Measurements from ENCODE around the gene FZD8. TPM values are rescaled to one million over a fixed set of nuclear protein-coding genes. Genes with fewer than 3 reads are reported as not detected.

Gene FZD8
- total RNA-seq, 2 donors from 2014 or later = 13.9 to 25.5 TPM

DNA sequence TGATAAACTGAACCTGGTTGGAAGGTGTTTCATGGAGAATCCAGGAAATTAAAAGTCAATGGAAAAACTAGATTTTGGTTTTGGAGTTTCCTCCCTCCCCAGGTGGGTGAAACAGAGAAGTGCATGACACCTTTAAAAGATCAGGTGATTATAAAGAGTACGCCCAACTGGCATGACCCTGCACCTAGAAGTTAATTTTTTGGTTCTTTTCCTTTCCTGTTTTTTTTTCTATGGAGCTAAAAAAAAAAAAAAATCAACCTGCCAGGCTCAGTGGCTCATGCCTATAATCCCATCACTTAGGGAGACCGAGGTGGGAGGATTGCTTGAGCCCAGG, 29.0 kb downstream of the FZD8 start:
- intact Hi-C loops (cut with DNase I, micrococcal nuclease) = no loop called here
- no peak for ATAC-seq
- DNase-seq = no peak

DNA sequence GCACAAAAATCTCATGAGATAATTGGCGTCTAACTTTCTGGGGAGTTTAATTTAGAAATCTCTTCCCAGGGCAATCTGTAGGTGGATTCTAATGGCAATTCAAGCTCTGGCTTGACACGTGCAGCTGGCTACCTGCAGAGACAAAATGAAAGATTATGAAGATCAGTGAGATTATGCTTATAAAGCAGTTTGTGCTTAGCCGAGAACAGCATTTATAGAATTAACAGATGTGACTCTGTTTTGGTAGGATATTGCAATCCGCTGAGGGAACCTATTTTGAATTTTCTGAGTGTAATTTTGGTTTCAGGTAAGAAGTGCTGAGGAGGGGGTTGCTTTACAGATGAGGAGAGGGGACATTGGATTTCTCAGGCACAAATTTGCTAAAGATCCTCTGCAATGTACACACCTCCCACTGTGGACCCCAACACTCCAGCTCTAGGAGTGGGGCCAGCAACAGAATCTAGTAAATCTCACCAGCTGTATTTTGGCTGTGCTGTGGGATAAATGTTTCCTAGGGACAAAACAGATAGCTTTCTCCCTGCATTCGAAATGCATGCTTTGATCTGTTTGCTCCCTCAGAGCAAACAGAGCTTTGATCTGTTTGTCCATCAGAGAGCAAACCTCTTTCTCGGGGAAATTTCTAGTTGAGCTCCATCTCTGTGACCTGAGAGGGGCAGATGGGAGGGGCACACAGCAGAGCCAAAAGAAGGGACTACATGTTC, 29.6 kb downstream of the FZD8 start:
- no peak for DNase-seq
- intact Hi-C loops (cut with DNase I, micrococcal nuclease) = no loop called here

DNA sequence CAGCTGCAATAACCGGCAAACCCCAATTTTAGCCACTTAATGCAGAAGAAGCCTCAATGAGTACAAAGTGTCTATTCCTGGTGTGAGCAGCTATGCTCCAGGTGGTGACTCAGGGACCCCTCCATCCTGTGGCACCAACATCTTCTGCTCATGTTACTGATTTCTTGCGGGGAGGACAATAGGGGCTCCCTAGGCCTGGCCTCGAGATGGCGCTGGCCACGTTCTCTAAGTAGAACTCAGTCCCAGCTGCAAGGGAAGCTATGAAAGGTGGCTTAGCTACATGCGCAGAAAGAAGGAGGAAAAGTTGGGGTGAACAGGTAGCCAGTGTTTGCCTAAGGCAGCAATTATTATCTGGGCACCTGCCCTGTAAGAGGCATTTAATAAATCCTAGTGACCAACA, 30.3 kb downstream of the FZD8 start:
- intact Hi-C loops (cut with DNase I, micrococcal nuclease) = no loop called here
- ATAC-seq = no peak
- DNase-seq = no peak

More for the DNA sequence above, 29.6 kb downstream of the FZD8 start:
- no peak for ATAC-seq

DNA sequence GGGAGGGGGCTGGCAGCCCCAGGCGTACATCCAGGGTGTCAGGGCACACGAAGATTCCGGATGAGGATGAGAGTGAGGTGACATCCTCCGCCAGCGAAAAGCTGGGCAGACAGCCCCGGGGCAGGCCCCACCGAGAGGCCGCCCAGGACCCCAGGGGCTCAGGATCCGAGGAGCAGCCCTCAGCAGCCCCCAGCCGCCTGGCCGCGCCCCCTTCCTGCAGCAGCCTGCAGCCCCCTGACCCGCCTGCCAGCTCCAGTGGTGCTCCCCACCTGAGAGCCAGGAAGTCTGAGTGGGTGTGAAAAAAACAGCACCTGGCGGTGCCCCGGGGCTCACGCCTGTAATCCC, 33.8 kb downstream of the FZD8 start:
- intact Hi-C loops (cut with DNase I, micrococcal nuclease) = no loop called here

DNA sequence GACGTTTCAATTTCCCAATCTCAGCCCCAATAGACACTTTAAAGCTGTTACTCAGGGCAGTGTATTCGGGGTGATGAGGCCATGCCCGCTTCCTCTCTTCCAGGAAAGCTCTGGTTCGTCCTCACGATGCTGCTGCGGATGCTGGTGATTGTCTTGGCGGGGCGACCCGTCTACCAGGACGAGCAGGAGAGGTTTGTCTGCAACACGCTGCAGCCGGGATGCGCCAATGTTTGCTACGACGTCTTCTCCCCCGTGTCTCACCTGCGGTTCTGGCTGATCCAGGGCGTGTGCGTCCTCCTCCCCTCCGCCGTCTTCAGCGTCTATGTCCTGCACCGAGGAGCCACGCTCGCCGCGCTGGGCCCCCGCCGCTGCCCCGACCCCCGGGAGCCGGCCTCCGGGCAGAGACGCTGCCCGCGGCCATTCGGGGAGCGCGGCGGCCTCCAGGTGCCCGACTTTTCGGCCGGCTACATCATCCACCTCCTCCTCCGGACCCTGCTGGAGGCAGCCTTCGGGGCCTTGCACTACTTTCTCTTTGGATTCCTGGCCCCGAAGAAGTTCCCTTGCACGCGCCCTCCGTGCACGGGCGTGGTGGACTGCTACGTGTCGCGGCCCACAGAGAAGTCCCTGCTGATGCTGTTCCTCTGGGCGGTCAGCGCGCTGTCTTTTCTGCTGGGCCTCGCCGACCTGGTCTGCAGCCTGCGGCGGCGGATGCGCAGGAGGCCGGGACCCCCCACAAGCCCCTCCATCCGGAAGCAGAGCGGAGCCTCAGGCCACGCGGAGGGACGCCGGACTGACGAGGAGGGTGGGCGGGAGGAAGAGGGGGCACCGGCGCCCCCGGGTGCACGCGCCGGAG, 34.4 kb downstream of the FZD8 start:
- ATAC-seq (no peak), DNase-seq (no peak)
- intact Hi-C loops (cut with DNase I, micrococcal nuclease) = no loop called here

More for the DNA sequence above, 33.8 kb downstream of the FZD8 start:
- ATAC-seq = no peak
- no peak for DNase-seq

DNA sequence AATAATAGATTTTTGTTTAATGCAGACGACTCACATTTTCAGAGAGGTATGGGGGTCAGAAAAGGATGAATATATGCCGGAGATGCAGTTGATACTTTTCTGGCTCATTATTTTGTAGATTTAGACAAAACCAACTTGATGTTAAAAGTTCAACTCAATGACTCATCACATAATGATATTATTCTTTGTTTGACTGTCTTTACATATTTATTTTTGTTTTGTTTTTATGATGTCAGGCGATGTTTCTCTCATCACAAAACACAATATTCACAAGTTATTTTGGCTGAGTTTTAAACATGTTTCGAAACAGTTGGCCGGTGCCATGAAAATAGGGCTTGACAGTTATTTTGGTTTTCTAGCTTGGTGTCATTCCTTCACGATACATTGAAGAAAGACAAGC, 35.7 kb downstream of the FZD8 start:
- ATAC-seq = no peak
- intact Hi-C loops (cut with DNase I, micrococcal nuclease) = no loop called here

DNA sequence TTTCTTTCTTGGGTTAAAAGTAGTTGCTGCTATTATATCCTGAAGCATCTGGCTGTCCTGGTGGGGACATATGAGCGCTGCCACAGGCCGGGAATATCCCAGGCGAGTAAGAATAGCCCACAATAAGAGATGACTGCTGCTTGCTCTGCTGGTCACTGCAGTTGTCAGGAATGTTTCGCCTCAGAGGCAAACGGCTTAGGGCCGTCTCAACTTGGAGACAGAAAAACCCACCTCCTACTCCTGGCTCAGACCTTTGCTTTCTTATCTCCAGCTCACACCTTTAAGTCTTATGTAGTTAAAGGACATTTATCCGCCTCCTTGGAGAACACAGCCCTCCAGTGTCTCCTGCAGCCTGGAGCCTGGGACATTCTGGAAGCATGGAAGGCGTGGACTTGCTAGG, 36.9 kb downstream of the FZD8 start, which contains the start of gene GJD4:
GJD4 (plus strand) TSS at position 151 of the 400 bp plus-strand sequence; CDS start at position 378, 227 bp downstream.
- ATAC-seq (no peak), DNase-seq (no peak)
- intact Hi-C loops (cut with DNase I, micrococcal nuclease) = no loop called here

More for the DNA sequence above, 35.7 kb downstream of the FZD8 start:
- DNase-seq = no peak

DNA sequence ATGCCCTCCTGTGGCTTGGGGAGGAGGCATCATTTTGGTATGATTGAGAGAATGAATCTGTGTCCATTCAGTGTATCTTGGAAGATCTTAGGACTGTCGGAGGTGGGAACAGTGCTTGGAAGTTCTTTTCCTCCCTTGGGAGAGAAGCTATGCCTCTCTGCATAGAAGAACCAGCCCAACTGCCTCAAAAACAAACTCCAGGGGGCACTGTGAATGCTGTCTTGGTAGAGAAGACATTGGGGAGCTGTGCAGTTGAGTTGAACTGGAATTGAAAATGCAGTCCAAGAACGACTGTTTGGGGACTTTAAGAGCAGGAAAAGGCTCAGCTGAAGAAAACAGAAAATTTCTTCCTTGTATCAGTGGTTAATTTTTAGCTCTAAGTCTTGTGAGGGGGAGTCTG, 41.9 kb downstream of the FZD8 start:
- ATAC-seq (no peak), DNase-seq (no peak)
- intact Hi-C loops (cut with DNase I, micrococcal nuclease) = no loop called here

DNA sequence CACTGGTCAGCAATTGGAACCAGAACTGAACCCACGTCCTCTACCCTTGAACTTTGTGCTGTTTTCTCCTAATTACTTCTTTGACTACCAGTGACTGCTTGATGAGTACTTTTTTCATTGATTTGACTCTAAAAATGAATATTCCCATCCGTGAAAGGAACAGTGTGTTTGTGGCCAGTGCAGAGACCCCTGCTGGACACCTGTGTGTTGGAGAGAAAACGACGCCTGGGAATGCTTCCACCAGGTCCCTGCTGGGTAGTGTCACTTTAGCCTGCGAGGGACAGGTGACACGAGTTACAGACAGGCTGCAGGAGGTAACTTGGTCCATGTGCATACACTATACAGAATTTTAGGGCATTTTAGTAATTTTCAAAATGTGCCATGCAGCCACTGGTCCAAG, 43.7 kb downstream of the FZD8 start:
- intact Hi-C loops (cut with DNase I, micrococcal nuclease) = no loop called here
- no peak for ATAC-seq

DNA sequence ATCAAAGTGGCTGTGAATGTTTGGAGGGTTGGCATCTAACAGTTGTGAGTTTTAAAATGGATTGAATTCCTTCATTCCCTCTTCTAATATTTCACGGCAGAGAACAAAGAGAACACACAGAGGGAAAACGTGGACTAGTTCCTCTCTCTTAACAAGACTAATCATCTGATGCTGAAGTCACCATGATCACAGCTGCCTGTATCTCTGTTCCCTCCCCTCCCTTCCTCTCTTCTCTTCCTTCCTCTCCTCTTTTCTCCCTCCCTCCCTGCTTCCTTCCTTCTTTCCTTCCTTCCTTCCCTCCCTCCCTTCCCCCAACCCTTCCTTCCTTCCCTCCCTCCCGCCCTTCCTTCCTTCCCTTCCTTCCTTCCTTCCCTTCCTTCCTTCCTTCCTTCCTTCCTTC, 47.0 kb downstream of the FZD8 start:
- ATAC-seq (no peak), DNase-seq (no peak)
- intact Hi-C loops (cut with DNase I, micrococcal nuclease) = no loop called here

More for the DNA sequence above, 43.7 kb downstream of the FZD8 start:
- peak in 1 of 2 donors; percentile 12 for DNase-seq

DNA sequence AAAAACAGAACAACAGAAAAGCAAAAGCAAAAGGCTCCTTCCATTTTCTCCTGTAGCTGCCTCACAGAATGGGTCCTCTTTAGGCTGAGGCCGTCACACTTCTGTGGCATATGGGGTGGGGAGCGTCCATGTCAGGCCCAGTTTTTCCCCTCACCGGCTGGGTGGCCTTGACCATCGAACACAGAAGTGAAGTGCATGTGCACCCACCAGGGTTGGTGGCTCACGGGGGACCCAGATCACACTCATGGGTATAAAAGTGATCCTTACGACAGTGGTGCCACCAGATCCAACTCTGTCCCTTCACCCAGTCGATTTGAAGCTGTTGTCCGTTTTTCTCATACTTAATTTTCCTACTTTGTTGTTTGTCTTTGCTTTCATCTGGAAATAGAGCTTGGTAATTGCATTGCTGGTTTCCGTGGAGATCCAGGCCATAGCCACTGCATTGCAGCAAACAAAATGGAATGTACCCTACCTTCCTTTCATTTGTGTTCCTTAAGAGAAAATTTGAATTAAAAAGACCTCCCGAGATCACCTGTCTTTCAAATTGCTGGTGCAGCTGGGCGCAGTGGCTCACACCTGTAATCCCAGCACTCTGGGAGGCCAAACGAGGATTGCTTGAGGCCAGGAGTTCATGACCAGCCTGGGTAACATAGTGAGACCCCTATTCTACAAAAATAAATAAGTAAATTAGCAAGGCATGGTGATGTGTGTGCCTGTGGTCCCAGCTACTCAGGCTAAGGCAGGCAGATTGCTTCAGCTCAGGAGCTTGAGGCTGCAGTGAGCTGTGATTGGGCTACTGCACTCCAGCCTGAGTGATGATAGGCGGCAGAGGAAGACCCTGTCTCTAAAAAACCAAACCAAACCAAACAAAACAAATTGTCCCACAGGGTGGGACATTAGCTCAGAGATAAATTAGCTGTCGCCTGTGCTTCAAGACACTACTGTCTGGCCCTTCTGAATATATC, 47.7 kb downstream of the FZD8 start:
- ATAC-seq (no peak), DNase-seq (no peak)
- intact Hi-C loops (cut with DNase I, micrococcal nuclease) = no loop called here

DNA sequence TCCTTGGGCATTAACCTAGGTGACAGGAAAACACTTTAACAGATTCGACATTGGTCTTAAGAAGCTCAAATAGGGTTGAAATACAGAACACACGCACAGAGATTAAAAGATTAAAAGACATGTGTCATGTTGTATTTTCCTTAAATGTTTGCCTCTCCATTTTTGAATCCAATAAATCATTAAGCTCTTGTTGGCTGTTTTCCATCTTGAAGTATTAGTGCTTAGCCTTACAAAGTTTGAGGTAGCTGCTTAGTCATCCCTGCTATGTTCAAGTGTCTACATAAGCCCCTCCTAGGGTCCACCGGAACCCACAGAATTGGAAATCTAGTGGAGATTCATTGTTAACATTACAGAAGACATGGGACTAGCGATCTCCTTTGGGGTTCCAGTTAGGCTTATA, 49.7 kb downstream of the FZD8 start:
- ATAC-seq (no peak), DNase-seq (no peak)
- intact Hi-C loops (cut with DNase I, micrococcal nuclease) = no loop called here

DNA sequence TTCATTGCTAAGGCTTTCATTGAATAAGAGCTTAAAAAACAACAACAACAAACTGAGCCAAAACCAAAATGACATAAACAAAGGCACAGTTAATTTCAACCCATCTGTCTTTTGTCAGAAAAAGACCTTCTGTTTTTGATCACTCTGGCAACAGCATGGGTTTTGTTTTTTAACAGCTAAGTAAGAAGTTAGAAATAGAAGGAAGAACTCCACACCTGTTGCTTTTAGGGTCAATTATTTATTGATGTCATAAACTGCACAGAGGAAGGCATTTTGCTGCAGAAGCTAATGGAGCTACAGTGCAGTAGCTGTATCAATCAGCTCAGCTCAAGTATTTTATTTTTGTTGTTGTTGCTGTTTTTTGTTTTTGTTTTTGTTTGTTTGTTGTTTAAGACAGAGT, 53.3 kb downstream of the FZD8 start:
- ATAC-seq (no peak), DNase-seq (no peak)
- intact Hi-C loops (cut with DNase I, micrococcal nuclease) = no loop called here

Other genes starting within 250 kb of the FZD8 start
- not detected for gene GJD4, start 37.0 kb downstream of the FZD8 start, total RNA-seq